Brain microvascular endothelial cell (primary cell): ENCODE results near the gene GPD2.

Experiments used
- DNase-seq: peaks from one replicate; pipeline ENCODE4 v3.0.0-alpha.2; 2020
- H3K27ac ChIP-seq: fragments of 250-450 bp; sonication (Bioruptor Pico); 2 replicates; pipeline ENCODE4 v1.5.1; 2020; ENCODE audit warnings: mild to moderate bottlenecking, moderate library complexity
- H3K27me3 ChIP-seq: fragments of 250-450 bp; sonication (Bioruptor Pico); replicated peaks from 2 replicates; pipeline ENCODE4 v1.5.1; 2020; ENCODE audit warnings: mild to moderate bottlenecking
- H3K36me3 ChIP-seq: fragments of 250-450 bp; sonication (Bioruptor Pico); replicated peaks from 2 replicates; pipeline ENCODE4 v1.5.1; 2020; ENCODE audit warnings: mild to moderate bottlenecking
- H3K4me3 ChIP-seq: 2 replicates; pipeline ENCODE4 v1.5.1; 2011; ENCODE audit warnings: low read depth, mild to moderate bottlenecking, control low read depth, low read length, moderate library complexity
- in situ Hi-C: cut with HindIII; loops from 2 replicates; pipeline ENCODE4 v1.10.0; 2017; ENCODE audit warnings: low sequenced_read_pairs, low pct_ligation_motif_present
- TF ChIP-seq, protein P1 (sequence below): IDR thresholded peaks from 2 replicates; pipeline ENCODE4 v1.5.1; 2011; ENCODE audit warnings: low read depth, mild to moderate bottlenecking, moderate library complexity, low read length, control low read depth, inconsistent platforms; ENCODE audit errors: missing control alignments

Gene GPD2

GRCh38 chr2:156437272-156437930 is 1.2 kb downstream of the GPD2 start:
- TF ChIP-seq, protein P1, sequence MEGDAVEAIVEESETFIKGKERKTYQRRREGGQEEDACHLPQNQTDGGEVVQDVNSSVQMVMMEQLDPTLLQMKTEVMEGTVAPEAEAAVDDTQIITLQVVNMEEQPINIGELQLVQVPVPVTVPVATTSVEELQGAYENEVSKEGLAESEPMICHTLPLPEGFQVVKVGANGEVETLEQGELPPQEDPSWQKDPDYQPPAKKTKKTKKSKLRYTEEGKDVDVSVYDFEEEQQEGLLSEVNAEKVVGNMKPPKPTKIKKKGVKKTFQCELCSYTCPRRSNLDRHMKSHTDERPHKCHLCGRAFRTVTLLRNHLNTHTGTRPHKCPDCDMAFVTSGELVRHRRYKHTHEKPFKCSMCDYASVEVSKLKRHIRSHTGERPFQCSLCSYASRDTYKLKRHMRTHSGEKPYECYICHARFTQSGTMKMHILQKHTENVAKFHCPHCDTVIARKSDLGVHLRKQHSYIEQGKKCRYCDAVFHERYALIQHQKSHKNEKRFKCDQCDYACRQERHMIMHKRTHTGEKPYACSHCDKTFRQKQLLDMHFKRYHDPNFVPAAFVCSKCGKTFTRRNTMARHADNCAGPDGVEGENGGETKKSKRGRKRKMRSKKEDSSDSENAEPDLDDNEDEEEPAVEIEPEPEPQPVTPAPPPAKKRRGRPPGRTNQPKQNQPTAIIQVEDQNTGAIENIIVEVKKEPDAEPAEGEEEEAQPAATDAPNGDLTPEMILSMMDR: no peak
- in situ Hi-C loops: no loop called here
- H3K27me3 ChIP-seq: no peaks in the 10 kb centered on the region
- no peak for DNase-seq
- H3K4me3 ChIP-seq: peak overlapping the region; percentile 73
- no peaks in the 10 kb centered on the region for H3K36me3 ChIP-seq
- H3K27ac ChIP-seq: no peak overlapping the region

DNA sequence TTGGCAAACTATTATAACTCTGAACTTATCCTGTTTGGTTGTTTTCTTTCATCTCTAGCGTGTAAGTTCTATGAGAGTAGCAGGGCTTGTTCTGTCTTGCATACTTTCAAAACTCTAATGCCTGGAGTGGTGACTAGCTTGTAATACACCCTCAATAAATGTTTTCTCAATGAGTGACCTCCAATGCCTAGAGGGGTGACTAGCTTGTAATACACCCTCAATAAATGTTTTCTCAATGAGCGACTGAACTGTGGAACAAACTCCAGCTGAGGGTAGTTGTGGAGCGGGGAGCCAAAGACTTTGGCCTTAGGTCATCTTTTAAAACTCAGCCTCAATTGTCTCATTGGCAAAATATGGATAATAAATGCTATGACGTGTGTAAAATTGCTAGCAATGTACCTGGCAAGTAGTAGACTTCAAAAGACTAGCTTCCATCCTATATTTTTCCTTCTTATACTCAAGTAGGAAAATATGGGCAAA is 1.8 kb downstream of the GPD2 start:
- in situ Hi-C loops: no loop called here
- Histone ChIP-seq H3K36me3 (no peaks in the 10 kb centered on the region), H3K27me3 (no peaks in the 10 kb centered on the region), H3K27ac (no peak overlapping the region), H3K4me3 (no peak overlapping the region)
- TF ChIP-seq, protein P1: no peak
- DNase-seq: no peak

GRCh38 chr2:156443089-156443488 is 6.9 kb downstream of the GPD2 start:
- in situ Hi-C loops: no loop called here
- no peak for DNase-seq
- Histone ChIP-seq H3K36me3 (no peaks in the 10 kb centered on the region), H3K27me3 (no peaks in the 10 kb centered on the region), H3K4me3 (no peak overlapping the region), H3K27ac (no peak overlapping the region)
- TF ChIP-seq, protein P1: no peak

- Histone ChIP-seq H3K4me3 (no peak overlapping the region), H3K36me3 (no peaks in the 10 kb centered on the region), H3K27ac (peak overlapping the region; percentile 44), H3K27me3 (no peaks in the 10 kb centered on the region)
- in situ Hi-C loops: no loop called here
- peak; percentile 75 for DNase-seq
- TF ChIP-seq, protein P1: no peak
Observed at GRCh38 chr2:156445296-156446220, 9.4 kb downstream of the GPD2 start.

GRCh38 chr2:156447761-156448160 is 11.6 kb downstream of the GPD2 start:
- Histone ChIP-seq H3K36me3 (no peaks in the 10 kb centered on the region), H3K27ac (no peak overlapping the region), H3K4me3 (no peak overlapping the region), H3K27me3 (no peaks in the 10 kb centered on the region)
- no peak for DNase-seq
- TF ChIP-seq, protein P1: no peak
- in situ Hi-C loops: no loop called here
